Activated CD4-positive, alpha-beta memory T cell treated with anti-CD3 and anti-CD28 coated beads for 36 hours (primary cell): Measurements from ENCODE around the gene PLEKHG4B. TPM values are rescaled to one million over a fixed set of nuclear protein-coding genes. Genes with fewer than 3 reads are reported as not detected.
"Not testable (repeated sequence)": the region's sequence is repeated elsewhere in the genome, so short reads cannot be mapped to it uniquely, and the experiment has no call there.

Source experiments
- CTCF ChIA-PET: fragments of 350-600 bp; sonication (Branson Sonifier 250); formaldehyde crosslinking; loops from one replicate; lab custom pipeline; 2021; ENCODE audit warnings: antibody characterized with exemption, inconsistent platforms; lab: Charles Lee
- POLR2A ChIA-PET: fragments of 350-600 bp; sonication (Branson Sonifier 250); formaldehyde crosslinking; loops from one replicate; lab custom pipeline; 2021; ENCODE audit warnings: antibody characterized with exemption; lab: Charles Lee
- DNase-seq: peaks from one replicate; pipeline ENCODE4 v3.0.0-alpha.2; 2020
- H3K27ac Mint-ChIP-seq: one replicate; pipeline ENCODE4 v1.8.0; 2021; ENCODE audit warnings: mixed read lengths
- H3K27me3 Mint-ChIP-seq: one replicate; pipeline ENCODE4 v1.8.0; 2021; ENCODE audit warnings: mixed read lengths
- H3K36me3 Mint-ChIP-seq: one replicate; pipeline ENCODE4 v1.8.0; 2021; ENCODE audit warnings: mixed read lengths
- H3K4me1 Mint-ChIP-seq: one replicate; pipeline ENCODE4 v1.8.0; 2021; ENCODE audit warnings: low read depth, mixed read lengths
- H3K4me3 Mint-ChIP-seq: one replicate; pipeline ENCODE4 v1.8.0; 2021; ENCODE audit warnings: mild to moderate bottlenecking, mixed read lengths
- H3K9me3 Mint-ChIP-seq: one replicate; pipeline ENCODE4 v1.8.0; 2021; ENCODE audit warnings: mixed read lengths
- intact Hi-C: fragments of 100-400 bp; cut with micrococcal nuclease; formaldehyde crosslinking; loops from one replicate; pipeline ENCODE4 v1.15.1; 2023
- total RNA-seq, 2 experiments: library from RNA; stranded (reverse); gene quantifications; one replicate each; pipeline ENCODE4 v1.2.3, GENCODE V29; 2021

PLEKHG4B gene
- total RNA-seq, 2 experiments from 2014 or later: not detected

DNA sequence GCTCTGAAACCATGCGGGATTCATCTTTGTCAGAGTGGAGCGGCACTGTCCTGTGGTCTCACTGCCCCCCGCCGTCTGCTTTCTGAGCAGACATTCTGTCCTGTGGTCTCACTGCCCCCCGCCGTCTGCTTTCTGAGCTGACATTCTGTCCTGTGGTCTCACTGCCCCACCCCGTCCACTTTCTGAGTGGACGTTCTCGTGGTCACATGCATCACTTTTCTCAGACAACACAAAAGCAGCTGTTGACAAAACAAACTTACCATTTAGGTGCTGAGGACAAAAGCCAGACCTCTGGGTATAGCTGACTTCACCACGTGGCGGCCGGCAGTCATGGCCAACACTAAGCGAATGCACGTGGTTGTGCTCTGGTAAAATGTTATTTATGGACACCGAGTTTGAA is 102.1 kb downstream of the PLEKHG4B start:
- H3K9me3 Mint-ChIP-seq: no peaks in the 10 kb centered on the region
- no peaks in the 10 kb centered on the region for H3K27me3 Mint-ChIP-seq
- ChIA-PET CTCF (no interaction called here), POLR2A (no interaction called here)
- intact Hi-C loops: no loop called here
- no peaks in the 10 kb centered on the region for H3K36me3 Mint-ChIP-seq
- H3K27ac Mint-ChIP-seq: no peak overlapping the region
- no peak for DNase-seq
- no peaks in the 10 kb centered on the region for H3K4me1 Mint-ChIP-seq
- H3K4me3 Mint-ChIP-seq: no peak overlapping the region

- H3K4me3 Mint-ChIP-seq: no peak overlapping the region
- intact Hi-C loops: no loop called here
- H3K4me1 Mint-ChIP-seq: no peaks in the 10 kb centered on the region
- DNase-seq: no peak
- POLR2A ChIA-PET: no interaction called here
- no peaks in the 10 kb centered on the region for H3K27me3 Mint-ChIP-seq
- no peaks in the 10 kb centered on the region for H3K9me3 Mint-ChIP-seq
- CTCF ChIA-PET: no interaction called here
- H3K36me3 Mint-ChIP-seq: no peaks in the 10 kb centered on the region
- no peak overlapping the region for H3K27ac Mint-ChIP-seq
Measured at GRCh38 chr5:194603-195209, 102.7 kb downstream of the PLEKHG4B start.

DNA sequence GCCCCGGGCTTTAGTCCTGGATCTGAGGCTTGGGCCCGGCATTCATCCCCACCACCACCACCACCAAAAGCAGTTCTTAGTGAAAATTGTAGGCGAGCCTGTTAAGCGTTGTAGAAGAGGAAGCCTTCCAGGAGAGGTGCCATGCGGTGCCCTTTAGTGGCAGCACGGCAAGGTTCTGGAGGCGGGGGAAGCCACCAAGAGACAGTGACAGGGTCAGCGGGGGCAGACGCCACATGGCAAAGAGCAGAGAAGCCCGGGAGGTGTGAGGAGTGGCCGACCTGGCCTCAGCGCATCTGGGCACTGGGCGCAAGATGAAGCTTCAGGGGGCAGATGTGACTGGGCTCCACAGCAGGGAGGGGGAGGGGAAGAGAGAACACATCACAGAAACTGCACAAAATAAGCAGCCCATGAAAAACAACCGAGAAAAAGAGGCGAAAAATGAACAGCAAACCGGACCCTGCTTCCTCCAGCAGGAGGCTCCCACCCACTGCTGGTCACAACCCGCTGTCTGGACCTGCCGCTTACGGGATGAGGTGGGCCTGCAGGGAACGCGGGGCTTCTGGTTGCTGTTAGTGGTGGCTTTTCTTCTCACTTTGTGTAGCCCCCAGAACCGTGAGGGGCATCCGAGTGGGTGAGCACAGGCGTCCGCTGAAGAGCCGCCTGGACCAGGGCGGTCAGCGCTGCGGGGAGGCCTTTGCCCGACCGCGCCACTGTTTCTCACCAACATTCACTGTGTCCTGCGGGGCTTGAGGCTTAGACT is 103.6 kb downstream of the PLEKHG4B start:
- Mint-ChIP-seq H3K9me3 (no peaks in the 10 kb centered on the region), H3K36me3 (no peaks in the 10 kb centered on the region), H3K27me3 (no peaks in the 10 kb centered on the region), H3K4me1 (no peaks in the 10 kb centered on the region), H3K27ac (no peak overlapping the region), H3K4me3 (no peak overlapping the region)
- intact Hi-C loops: no loop called here
- DNase-seq: no peak
- POLR2A ChIA-PET: no interaction called here
- CTCF ChIA-PET: no interaction called here

DNA sequence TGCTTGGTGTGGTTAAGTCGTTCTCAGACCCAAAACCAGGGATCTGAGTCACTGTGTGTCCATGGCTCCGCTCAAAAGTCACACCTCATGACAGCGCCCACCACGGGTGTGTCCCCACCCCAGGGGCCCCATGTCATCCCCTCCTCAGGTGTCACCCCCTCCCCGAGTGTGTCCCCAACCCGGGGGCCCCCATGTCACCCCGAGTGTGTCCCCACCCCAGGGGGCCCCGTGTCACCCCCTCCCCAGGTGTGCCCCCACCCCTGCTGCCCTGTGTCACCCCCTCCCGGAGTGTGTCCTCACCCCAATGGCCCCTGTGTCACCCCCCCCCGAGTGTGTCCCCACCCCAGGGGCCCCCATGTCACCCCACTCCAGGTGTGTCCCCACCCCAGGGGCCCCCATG is 104.4 kb downstream of the PLEKHG4B start:
- Mint-ChIP-seq H3K4me1 (no peaks in the 10 kb centered on the region), H3K4me3 (no peak overlapping the region), H3K9me3 (no peaks in the 10 kb centered on the region), H3K36me3 (no peaks in the 10 kb centered on the region), H3K27ac (no peak overlapping the region), H3K27me3 (no peaks in the 10 kb centered on the region)
- DNase-seq: no peak
- intact Hi-C loops: no loop called here
- ChIA-PET CTCF (no interaction called here), POLR2A (no interaction called here)

GRCh38 chr5:197031-197430 is 105.1 kb downstream of the PLEKHG4B start:
- H3K4me1 Mint-ChIP-seq, H3K27me3 Mint-ChIP-seq, H3K27ac Mint-ChIP-seq, DNase-seq, intact Hi-C loops, H3K4me3 Mint-ChIP-seq, H3K9me3 Mint-ChIP-seq, POLR2A ChIA-PET, H3K36me3 Mint-ChIP-seq, CTCF ChIA-PET: not testable (repeated sequence)

DNA sequence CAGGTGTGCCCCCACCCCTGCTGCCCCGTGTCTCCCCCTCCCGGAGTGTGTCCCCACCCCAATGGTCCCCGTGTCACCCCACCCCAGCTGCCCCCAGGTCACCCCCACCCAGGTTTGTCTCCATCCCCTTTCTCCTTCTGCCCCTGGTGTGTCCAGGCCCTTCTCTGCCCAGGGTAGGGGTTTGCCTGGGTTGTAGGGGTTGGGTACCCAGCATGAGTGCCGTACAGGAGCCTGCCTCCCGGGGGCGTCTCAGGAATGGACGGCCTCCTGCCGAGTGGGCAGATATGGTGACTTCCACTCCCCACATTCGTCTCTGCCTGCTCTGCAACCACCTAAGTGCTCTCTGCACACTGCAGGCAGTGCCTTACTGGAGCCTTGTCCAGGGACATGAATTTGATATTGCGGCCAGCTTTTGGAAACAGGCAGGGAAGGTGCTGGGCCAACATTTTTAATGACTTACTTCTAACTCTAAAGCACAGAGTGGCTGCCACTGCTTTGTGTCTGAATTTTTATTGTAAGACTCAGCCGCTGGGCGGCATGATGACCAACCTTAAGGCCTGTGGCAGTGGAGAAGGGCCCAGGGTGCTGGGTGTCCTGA is 106.0 kb downstream of the PLEKHG4B start:
- ChIA-PET CTCF (interaction anchor here (0.9 kb wide), 1 partner anchor 9 kb away, joined by 4 read pairs; no protein-coding TSS in a partner anchor), POLR2A (no interaction called here)
- no peak for DNase-seq
- H3K4me3 Mint-ChIP-seq: no peak overlapping the region
- H3K27me3 Mint-ChIP-seq: no peaks in the 10 kb centered on the region
- peaks cover 1% of the 10 kb centered on the region for H3K36me3 Mint-ChIP-seq
- no peaks in the 10 kb centered on the region for H3K9me3 Mint-ChIP-seq
- H3K27ac Mint-ChIP-seq: no peak overlapping the region
- no peaks in the 10 kb centered on the region for H3K4me1 Mint-ChIP-seq
- intact Hi-C loops: no loop called here

GRCh38 chr5:198516-199196 is 106.7 kb downstream of the PLEKHG4B start:
- no peaks in the 10 kb centered on the region for H3K9me3 Mint-ChIP-seq
- H3K4me3 Mint-ChIP-seq: no peak overlapping the region
- ChIA-PET CTCF (interaction anchor here (0.9 kb wide), 1 partner anchor 10 kb away, joined by 4 read pairs; no protein-coding TSS in a partner anchor), POLR2A (no interaction called here)
- DNase-seq: no peak
- H3K27me3 Mint-ChIP-seq: no peaks in the 10 kb centered on the region
- no peaks in the 10 kb centered on the region for H3K4me1 Mint-ChIP-seq
- no peak overlapping the region for H3K27ac Mint-ChIP-seq
- H3K36me3 Mint-ChIP-seq: peaks cover 3% of the 10 kb centered on the region
- intact Hi-C loops: no loop called here

DNA sequence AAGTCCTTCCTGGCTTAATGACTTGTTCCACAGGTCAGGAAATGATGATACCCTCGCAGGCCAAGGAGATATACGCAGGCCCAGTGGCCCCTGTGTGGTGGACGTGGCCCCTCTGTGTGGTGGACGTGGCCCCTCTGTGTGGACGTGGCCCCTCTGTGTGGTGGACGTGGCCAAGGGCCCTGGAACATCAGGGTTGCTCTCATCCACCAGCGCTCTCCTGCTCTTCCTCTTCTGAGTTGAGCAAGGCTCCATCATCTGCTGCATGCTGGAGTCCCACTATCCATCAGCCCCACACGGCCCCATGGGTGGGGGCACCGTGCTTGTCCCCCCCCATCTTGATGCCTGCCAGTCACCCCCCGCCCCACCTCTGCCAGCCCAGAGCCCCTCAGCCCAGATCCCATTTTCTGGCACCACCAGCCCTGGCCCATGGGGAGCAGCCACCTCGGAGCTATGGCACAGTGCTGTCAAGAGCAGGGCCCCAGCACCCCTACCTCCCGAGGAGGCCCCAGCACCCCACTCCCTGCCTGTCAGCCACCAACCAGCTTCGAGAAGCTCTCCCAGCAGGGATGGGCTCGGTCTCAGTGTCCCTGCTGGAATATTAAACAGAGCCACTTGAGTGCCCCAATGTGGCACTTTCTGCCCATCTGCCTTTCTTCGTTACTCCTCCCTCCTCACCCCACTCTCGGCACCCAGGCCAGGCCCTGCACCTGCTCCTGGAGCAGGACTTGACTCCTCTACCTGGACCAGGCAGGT is 107.4 kb downstream of the PLEKHG4B start:
- POLR2A ChIA-PET: no interaction called here
- H3K9me3 Mint-ChIP-seq: no peaks in the 10 kb centered on the region
- no peaks in the 10 kb centered on the region for H3K4me1 Mint-ChIP-seq
- no peak overlapping the region for H3K4me3 Mint-ChIP-seq
- CTCF ChIA-PET: no interaction called here
- peaks cover 9% of the 10 kb centered on the region for H3K36me3 Mint-ChIP-seq
- no peak overlapping the region for H3K27ac Mint-ChIP-seq
- H3K27me3 Mint-ChIP-seq: no peaks in the 10 kb centered on the region
- DNase-seq: no peak
- intact Hi-C loops: no loop called here

DNA sequence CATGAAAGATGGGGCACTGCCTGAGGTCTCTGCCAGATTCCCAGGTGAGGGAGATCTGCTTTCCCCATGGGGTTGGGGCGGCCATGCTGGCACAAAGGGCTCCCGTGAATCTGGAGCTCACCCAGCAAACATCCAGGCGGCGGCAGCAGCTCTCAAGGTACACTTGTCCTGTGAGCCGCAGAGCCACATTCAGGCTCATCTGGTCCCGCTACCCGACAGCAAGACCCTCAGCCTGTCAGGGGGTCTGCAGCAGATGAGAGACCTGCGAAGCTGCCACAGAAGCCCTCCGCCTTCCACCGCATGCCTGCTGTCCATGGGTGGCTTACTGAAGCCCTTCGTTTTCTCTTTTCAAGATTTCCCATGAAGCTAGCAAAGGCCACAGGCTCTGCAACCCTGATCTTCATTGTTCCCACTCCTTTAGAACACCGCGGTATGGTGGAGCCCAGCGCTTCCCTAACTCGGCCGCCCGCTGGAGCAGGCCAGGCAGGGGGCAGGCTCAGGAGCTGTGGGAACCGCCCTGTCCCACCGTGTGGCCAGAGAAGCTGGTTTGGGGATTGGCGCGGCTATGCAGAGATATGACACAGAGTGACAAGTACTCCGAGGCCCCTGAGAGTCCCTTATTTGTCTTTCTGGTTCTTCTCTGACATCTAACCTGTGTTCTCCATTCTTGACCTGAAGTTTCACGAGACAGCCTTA is 108.1 kb downstream of the PLEKHG4B start:
- ChIA-PET POLR2A (no interaction called here), CTCF (no interaction called here)
- intact Hi-C loops: no loop called here
- no peak overlapping the region for H3K4me3 Mint-ChIP-seq
- H3K9me3 Mint-ChIP-seq: no peaks in the 10 kb centered on the region
- H3K27me3 Mint-ChIP-seq: no peaks in the 10 kb centered on the region
- peaks cover 15% of the 10 kb centered on the region for H3K36me3 Mint-ChIP-seq
- H3K27ac Mint-ChIP-seq: no peak overlapping the region
- H3K4me1 Mint-ChIP-seq: no peaks in the 10 kb centered on the region
- no peak for DNase-seq

DNA sequence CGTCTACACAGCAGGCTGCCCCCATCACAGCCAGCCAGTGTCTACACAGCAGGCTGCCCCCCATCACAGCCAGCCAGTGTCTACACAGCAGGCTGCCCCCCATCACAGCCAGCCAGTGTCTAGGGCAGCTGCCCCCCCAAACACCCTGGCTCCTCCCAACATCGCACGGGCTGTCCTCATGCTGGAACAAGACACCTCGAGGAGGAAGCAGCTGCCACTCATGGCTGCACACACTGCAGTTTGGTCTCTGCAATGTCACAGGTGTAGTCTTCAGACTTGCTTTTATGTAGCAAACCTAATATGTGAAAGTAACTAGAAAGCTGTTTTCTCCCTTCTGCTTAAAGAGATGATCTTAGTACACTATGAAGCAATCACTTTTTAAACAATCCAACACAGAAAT is 109.0 kb downstream of the PLEKHG4B start:
- no peak for DNase-seq
- Mint-ChIP-seq H3K36me3 (peaks cover 21% of the 10 kb centered on the region), H3K27ac (no peak overlapping the region), H3K27me3 (no peaks in the 10 kb centered on the region), H3K4me3 (no peak overlapping the region), H3K9me3 (no peaks in the 10 kb centered on the region), H3K4me1 (no peaks in the 10 kb centered on the region)
- intact Hi-C loops: no loop called here
- CTCF ChIA-PET: interaction anchor here (1.4 kb wide), 1 partner anchor 12 kb away, joined by 3 read pairs; no protein-coding TSS in a partner anchor
- POLR2A ChIA-PET: no interaction called here

DNA sequence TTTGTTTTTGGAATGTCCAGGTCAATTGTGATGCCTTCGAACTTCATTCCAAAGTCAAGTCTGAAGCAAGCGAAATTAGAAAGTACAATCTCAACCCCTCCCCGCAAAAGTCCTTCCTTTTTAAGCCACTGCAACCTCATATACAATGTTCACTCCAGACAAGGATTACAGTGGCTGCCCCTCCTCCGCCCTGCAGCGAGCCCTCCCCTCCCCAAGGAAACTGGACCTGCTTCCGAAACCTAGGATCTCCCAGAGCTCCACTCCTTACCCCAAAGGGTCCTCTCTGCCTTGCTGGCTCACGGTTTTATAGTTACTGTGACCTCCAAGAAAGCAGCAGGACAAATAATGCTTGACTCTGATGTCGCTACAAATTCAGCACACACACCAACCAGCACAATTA is 109.7 kb downstream of the PLEKHG4B start:
- POLR2A ChIA-PET: no interaction called here

More for the DNA sequence above, 109.7 kb downstream of the PLEKHG4B start:
- Mint-ChIP-seq H3K36me3 (peaks cover 21% of the 10 kb centered on the region), H3K9me3 (no peaks in the 10 kb centered on the region), H3K27me3 (no peaks in the 10 kb centered on the region), H3K4me3 (no peak overlapping the region), H3K4me1 (no peaks in the 10 kb centered on the region), H3K27ac (no peak overlapping the region)
- DNase-seq: no peak
- intact Hi-C loops: no loop called here
- CTCF ChIA-PET: interaction anchor here (1.4 kb wide), 1 partner anchor 13 kb away, joined by 3 read pairs; no protein-coding TSS in a partner anchor
